HEK293 (cell line): ENCODE results near the gene CLIC3.

Experiments used
- CTCF ChIP-seq: fragments of 450-650 bp; formaldehyde crosslinking; IDR thresholded peaks from 2 replicates; pipeline ENCODE4 v1.5.1; 2016; ENCODE audit warnings: missing biosample characterization, missing genetic modification characterization
- KLF17 ChIP-seq: fragments of 450-650 bp; formaldehyde crosslinking; IDR thresholded peaks from 2 replicates; pipeline ENCODE4 v1.5.1; 2016; ENCODE audit warnings: missing biosample characterization, missing genetic modification characterization
- ZNF37A ChIP-seq: fragments of 450-650 bp; IDR thresholded peaks from 2 replicates; pipeline ENCODE4 v1.5.1; 2018; ENCODE audit warnings: missing biosample characterization, missing genetic modification characterization
- ZSCAN5A ChIP-seq: fragments of 450-650 bp; formaldehyde crosslinking; IDR thresholded peaks from 2 replicates; pipeline ENCODE4 v1.5.1; 2016; ENCODE audit warnings: missing biosample characterization, missing genetic modification characterization

GRCh38 chr9:136963341-136963740 is 33.0 kb downstream of the CLIC3 start:
- TF ChIP-seq ZNF37A (tag by site-specific recombination): no peak
- TF ChIP-seq CTCF (tag by site-specific recombination): no peak
- no peak for TF ChIP-seq KLF17 (tag by site-specific recombination)
- no peak for TF ChIP-seq ZSCAN5A
